ENCODE measurements around the gene TRUB2. TPM values are rescaled to one million over a fixed set of nuclear protein-coding genes. Genes with fewer than 3 reads are reported as not detected.

The TRUB2 gene
- total RNA-seq, 1 experiment from 2014 or later = 28.2 TPM

DNA sequence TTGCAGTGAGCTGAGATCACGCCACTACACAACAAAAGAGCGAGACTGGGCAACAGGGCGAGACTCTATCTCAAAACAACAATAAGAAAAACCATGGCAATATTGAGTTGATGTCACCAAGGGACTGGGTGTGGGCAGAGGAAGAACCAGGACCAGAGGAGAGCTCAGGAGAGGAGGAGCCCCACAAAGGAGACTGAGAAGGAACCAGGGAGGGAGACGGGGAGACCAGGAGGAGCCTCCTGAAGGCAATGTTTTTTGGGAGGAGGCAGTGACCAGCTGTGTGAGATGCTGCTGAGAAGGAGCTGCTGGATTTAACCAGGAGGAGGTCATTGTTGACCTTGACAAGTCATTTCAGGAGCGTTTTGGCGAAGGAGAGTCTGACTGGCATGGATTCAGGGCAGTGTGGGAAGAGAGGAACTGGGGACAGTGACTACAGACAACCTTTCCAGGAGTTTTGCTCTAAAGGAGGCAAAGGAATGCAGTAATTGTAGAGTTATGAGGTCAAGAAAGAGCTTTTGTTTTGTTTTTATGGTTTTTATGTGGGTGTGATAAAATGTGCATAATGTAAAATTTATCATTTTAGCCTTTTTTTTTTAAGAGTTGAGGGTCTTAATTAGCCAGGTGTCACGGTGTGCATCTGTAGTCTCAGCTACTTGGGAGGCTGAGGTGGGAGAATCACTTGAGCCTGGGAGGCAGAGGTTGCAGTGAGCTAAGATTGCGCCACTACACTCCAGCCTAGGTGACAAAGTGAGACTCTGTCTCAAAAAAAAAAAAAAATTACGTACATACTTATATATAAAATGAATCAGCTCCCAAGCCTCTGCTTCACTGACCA lies 17.9 kb downstream of the TRUB2 start:
- Histone ChIP-seq H3K27me3 (ENCODE audit: low read length) (no peaks in the 10 kb centered on the region), H3K36me3 (ENCODE audit: insufficient read depth, low read length) (peaks cover 5% of the 10 kb centered on the region; the same call in 1 of the 2 replicates), H3K9me2 (replicated peaks; ENCODE audit: insufficient read depth, low read length) (no peaks in the 10 kb centered on the region), H3K27ac (ENCODE audit: low read length) (no peak overlapping the region), H3K4me2 (ENCODE audit: low read depth, low read length, poor library complexity, severe bottlenecking) (no peak overlapping the region), H4K20me1 (ENCODE audit: insufficient read depth, low read depth, low read length) (no peaks in the 10 kb centered on the region), H3K4me3 (ENCODE audit: low read length) (no peak overlapping the region), H3K9ac (ENCODE audit: low read length) (no peak overlapping the region), H3K4me1 (ENCODE audit: low read length) (no peaks in the 10 kb centered on the region), H2AFZ (ENCODE audit: low read length) (no peak overlapping the region), H3K79me2 (ENCODE audit: low read length) (no peaks in the 10 kb centered on the region), H3K9me3 (ENCODE audit: low read length) (no peaks in the 10 kb centered on the region)
- DNase-seq = no peak

- Histone ChIP-seq H3K4me2 (ENCODE audit: low read depth, low read length, poor library complexity, severe bottlenecking) (no peak overlapping the region), H4K20me1 (ENCODE audit: insufficient read depth, low read depth, low read length) (no peaks in the 10 kb centered on the region), H3K27ac (ENCODE audit: low read length) (no peak overlapping the region), H3K9ac (ENCODE audit: low read length) (no peak overlapping the region), H3K4me1 (ENCODE audit: low read length) (no peaks in the 10 kb centered on the region), H3K36me3 (ENCODE audit: insufficient read depth, low read length) (no peaks in the 10 kb centered on the region), H3K79me2 (ENCODE audit: low read length) (no peaks in the 10 kb centered on the region), H3K9me2 (replicated peaks; ENCODE audit: insufficient read depth, low read length) (no peaks in the 10 kb centered on the region), H3K9me3 (ENCODE audit: low read length) (no peaks in the 10 kb centered on the region), H2AFZ (ENCODE audit: low read length) (no peak overlapping the region), H3K27me3 (ENCODE audit: low read length) (no peaks in the 10 kb centered on the region), H3K4me3 (ENCODE audit: low read length) (no peak overlapping the region)
- DNase-seq = no peak
Measured at GRCh38 chr9:128298535-128299482, 23.4 kb downstream of the TRUB2 start.

- H3K4me2 ChIP-seq (ENCODE audit: low read depth, low read length, poor library complexity, severe bottlenecking) = no peak overlapping the region
- no peaks in the 10 kb centered on the region for H3K79me2 ChIP-seq (ENCODE audit: low read length)
- no peak for DNase-seq
- H3K9ac ChIP-seq (ENCODE audit: low read length) = no peak overlapping the region
- H3K9me2 ChIP-seq (replicated peaks; ENCODE audit: insufficient read depth, low read length) = no peaks in the 10 kb centered on the region
- H3K4me1 ChIP-seq (ENCODE audit: low read length) = peaks cover 5% of the 10 kb centered on the region
- H2AFZ ChIP-seq (ENCODE audit: low read length) = no peak overlapping the region
- no peaks in the 10 kb centered on the region for H3K27me3 ChIP-seq (ENCODE audit: low read length)
- H3K27ac ChIP-seq (ENCODE audit: low read length) = no peak overlapping the region
- H4K20me1 ChIP-seq (ENCODE audit: insufficient read depth, low read depth, low read length) = no peaks in the 10 kb centered on the region
- H3K9me3 ChIP-seq (ENCODE audit: low read length) = no peaks in the 10 kb centered on the region
- H3K36me3 ChIP-seq (ENCODE audit: insufficient read depth, low read length) = no peaks in the 10 kb centered on the region
- H3K4me3 ChIP-seq (ENCODE audit: low read length) = no peak overlapping the region
Measured at GRCh38 chr9:128297221-128297773, 24.9 kb downstream of the TRUB2 start.

GRCh38 chr9:128296340-128297220 lies 25.7 kb downstream of the TRUB2 start:
- no peak overlapping the region for H3K9ac ChIP-seq (ENCODE audit: low read length)
- no peak overlapping the region for H3K4me3 ChIP-seq (ENCODE audit: low read length)
- no peaks in the 10 kb centered on the region for H3K9me2 ChIP-seq (replicated peaks; ENCODE audit: insufficient read depth, low read length)
- H3K27ac ChIP-seq (ENCODE audit: low read length) = no peak overlapping the region
- H3K36me3 ChIP-seq (ENCODE audit: insufficient read depth, low read length) = no peaks in the 10 kb centered on the region
- H3K4me1 ChIP-seq (ENCODE audit: low read length) = peaks cover 5% of the 10 kb centered on the region
- H4K20me1 ChIP-seq (ENCODE audit: insufficient read depth, low read depth, low read length) = no peaks in the 10 kb centered on the region
- no peak overlapping the region for H3K4me2 ChIP-seq (ENCODE audit: low read depth, low read length, poor library complexity, severe bottlenecking)
- H3K27me3 ChIP-seq (ENCODE audit: low read length) = no peaks in the 10 kb centered on the region
- H3K79me2 ChIP-seq (ENCODE audit: low read length) = no peaks in the 10 kb centered on the region
- H2AFZ ChIP-seq (ENCODE audit: low read length) = no peak overlapping the region
- H3K9me3 ChIP-seq (ENCODE audit: low read length) = no peaks in the 10 kb centered on the region
- DNase-seq = no peak

- no peaks in the 10 kb centered on the region for H3K9me2 ChIP-seq (replicated peaks; ENCODE audit: insufficient read depth, low read length)
- H3K36me3 ChIP-seq (ENCODE audit: insufficient read depth, low read length) = no peaks in the 10 kb centered on the region
- H4K20me1 ChIP-seq (ENCODE audit: insufficient read depth, low read depth, low read length) = no peaks in the 10 kb centered on the region
- peaks cover 5% of the 10 kb centered on the region for H3K4me1 ChIP-seq (ENCODE audit: low read length)
- no peaks in the 10 kb centered on the region for H3K79me2 ChIP-seq (ENCODE audit: low read length)
- H3K4me2 ChIP-seq (ENCODE audit: low read depth, low read length, poor library complexity, severe bottlenecking) = no peak overlapping the region
- no peaks in the 10 kb centered on the region for H3K9me3 ChIP-seq (ENCODE audit: low read length)
- H2AFZ ChIP-seq (ENCODE audit: low read length) = no peak overlapping the region
- no peak overlapping the region for H3K27ac ChIP-seq (ENCODE audit: low read length)
- no peak for DNase-seq
- no peaks in the 10 kb centered on the region for H3K27me3 ChIP-seq (ENCODE audit: low read length)
- H3K4me3 ChIP-seq (ENCODE audit: low read length) = no peak overlapping the region
- no peak overlapping the region for H3K9ac ChIP-seq (ENCODE audit: low read length)
Measured at GRCh38 chr9:128294142-128294541, 28.1 kb downstream of the TRUB2 start.

GRCh38 chr9:128293091-128293490 lies 29.2 kb downstream of the TRUB2 start:
- DNase-seq = peak; percentile 48
- H3K27ac ChIP-seq (ENCODE audit: low read length) = no peak overlapping the region
- H3K9me2 ChIP-seq (replicated peaks; ENCODE audit: insufficient read depth, low read length) = no peaks in the 10 kb centered on the region
- H3K9me3 ChIP-seq (ENCODE audit: low read length) = no peaks in the 10 kb centered on the region
- H3K4me1 ChIP-seq (ENCODE audit: low read length) = peaks cover 5% of the 10 kb centered on the region
- no peak overlapping the region for H2AFZ ChIP-seq (ENCODE audit: low read length)
- no peaks in the 10 kb centered on the region for H3K27me3 ChIP-seq (ENCODE audit: low read length)
- no peak overlapping the region for H3K4me2 ChIP-seq (ENCODE audit: low read depth, low read length, poor library complexity, severe bottlenecking)
- no peaks in the 10 kb centered on the region for H3K79me2 ChIP-seq (ENCODE audit: low read length)
- no peaks in the 10 kb centered on the region for H4K20me1 ChIP-seq (ENCODE audit: insufficient read depth, low read depth, low read length)
- no peak overlapping the region for H3K4me3 ChIP-seq (ENCODE audit: low read length)
- H3K36me3 ChIP-seq (ENCODE audit: insufficient read depth, low read length) = no peaks in the 10 kb centered on the region
- H3K9ac ChIP-seq (ENCODE audit: low read length) = 0 out of 2 replicates have a peak overlapping the region, but pooled peaks have one; percentile 13

GRCh38 chr9:128292009-128292408 lies 30.2 kb downstream of the TRUB2 start:
- Histone ChIP-seq H3K4me1 (ENCODE audit: low read length) (peaks cover 5% of the 10 kb centered on the region), H3K27me3 (ENCODE audit: low read length) (no peaks in the 10 kb centered on the region), H3K36me3 (ENCODE audit: insufficient read depth, low read length) (no peaks in the 10 kb centered on the region), H3K27ac (ENCODE audit: low read length) (no peak overlapping the region), H4K20me1 (ENCODE audit: insufficient read depth, low read depth, low read length) (no peaks in the 10 kb centered on the region), H3K9ac (ENCODE audit: low read length) (no peak overlapping the region), H3K9me3 (ENCODE audit: low read length) (no peaks in the 10 kb centered on the region), H3K4me3 (ENCODE audit: low read length) (no peak overlapping the region), H3K79me2 (ENCODE audit: low read length) (no peaks in the 10 kb centered on the region), H3K4me2 (ENCODE audit: low read depth, low read length, poor library complexity, severe bottlenecking) (no peak overlapping the region), H3K9me2 (replicated peaks; ENCODE audit: insufficient read depth, low read length) (no peaks in the 10 kb centered on the region), H2AFZ (ENCODE audit: low read length) (no peak overlapping the region)
- DNase-seq = no peak
